Measurements from ENCODE around the gene AJUBA.

Gene AJUBA

GRCh38 chr14:22939684-22940083 lies 42.7 kb downstream of the AJUBA start:
- DNase-seq (ENCODE audit: low read depth in 2 of 2), result no peak

- no peak for DNase-seq (ENCODE audit: low read depth in 2 of 2)
These were observed 47.2 kb downstream of the AJUBA start for GRCh38 chr14:22935156-22935555.

GRCh38 chr14:22932146-22932545 lies 50.2 kb downstream of the AJUBA start:
- no peak for DNase-seq (ENCODE audit: low read depth in 2 of 2)

GRCh38 chr14:22929961-22930364 lies 52.4 kb downstream of the AJUBA start:
- no peak for DNase-seq (ENCODE audit: low read depth in 2 of 2)

- peak; percentile 96 to 98 for DNase-seq (ENCODE audit: low read depth in 2 of 2)
These were observed 53.0 kb downstream of the AJUBA start, which contains the start of gene PRMT5 for GRCh38 chr14:22929104-22929960. PRMT5 (minus strand) TSS chr14:22929376; CDS start chr14:22929361, 15 bp downstream.

- no peak for DNase-seq (ENCODE audit: low read depth in 2 of 2)
These were observed 53.9 kb downstream of the AJUBA start for GRCh38 chr14:22928237-22929103.

GRCh38 chr14:22926316-22926715 lies 56.0 kb downstream of the AJUBA start:
- no peak for DNase-seq (ENCODE audit: low read depth in 2 of 2)

- no peak for DNase-seq (ENCODE audit: low read depth in 2 of 2)
These were observed 56.8 kb downstream of the AJUBA start for GRCh38 chr14:22925513-22925912.

GRCh38 chr14:22923746-22924145 lies 58.6 kb downstream of the AJUBA start:
- no peak for DNase-seq (ENCODE audit: low read depth in 2 of 2)

GRCh38 chr14:22922294-22922693 lies 60.1 kb downstream of the AJUBA start:
- no peak for DNase-seq (ENCODE audit: low read depth in 2 of 2)

All from stimulated activated CD4-positive, alpha-beta T cell treated with anti-CD3 and anti-CD28 coated beads, Interleukin-15, amount 100 ng/mL, for 48 hours (primary cell).